ENCODE results near the gene IFI16. TPM values are rescaled to one million over a fixed set of nuclear protein-coding genes. Genes with fewer than 3 reads are reported as not detected.

The IFI16 gene
- total and polyA plus RNA-seq, 2 of the 13 experiments (the other 11 are each of a cell fraction or from before 2014, with no cell fraction given), result not detected

GRCh38 chr1:159030311-159030710, 20.6 kb downstream of the IFI16 start (continued):
- no peak for TF ChIP-seq ARID5B (CRISPR knock-in tag; IDR thresholded peaks at IDR 0.05)
- TF ChIP-seq KAT7 (CRISPR knock-in tag; IDR thresholded peaks at IDR 0.05; ENCODE audit: borderline replicate concordance), result no peak
- no peak for TF ChIP-seq ZNF367 (CRISPR knock-in tag; IDR thresholded peaks at IDR 0.05; ENCODE audit: borderline replicate concordance)
- TF ChIP-seq GPN1 (CRISPR knock-in tag; IDR thresholded peaks at IDR 0.05; ENCODE audit: borderline replicate concordance), result no peak
- no peak for TF ChIP-seq MIXL1 (CRISPR knock-in tag; IDR thresholded peaks at IDR 0.05)

DNA sequence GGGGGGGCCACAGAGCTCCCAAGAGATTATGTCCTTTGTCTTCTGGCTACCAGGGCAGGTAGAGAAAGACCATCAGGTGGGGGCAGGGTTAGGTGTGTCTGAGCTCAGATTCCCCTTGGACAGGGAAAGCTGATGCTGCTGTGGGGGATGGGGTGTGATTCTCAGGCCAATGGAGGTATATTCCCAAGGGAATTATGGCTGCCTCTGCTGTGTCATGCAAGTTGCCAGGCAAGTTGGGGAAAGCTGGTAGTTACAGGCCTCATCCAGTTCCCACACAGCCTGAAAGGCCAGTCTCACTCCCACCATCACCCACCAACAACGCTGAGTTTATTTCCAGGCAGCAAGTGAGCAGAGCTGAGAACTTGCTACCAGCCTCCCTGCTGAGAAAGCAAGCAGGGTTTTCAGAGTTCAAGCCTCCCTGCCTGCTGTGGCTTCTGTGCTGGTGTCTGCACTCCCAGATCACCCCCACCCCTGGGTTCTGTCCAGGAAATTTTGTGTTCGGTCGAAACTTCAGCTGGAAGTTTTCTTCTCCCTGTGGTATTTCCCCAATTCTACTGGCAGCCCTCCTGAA, 21.3 kb downstream of the IFI16 start:
- H3K9ac ChIP-seq (ENCODE audit: insufficient read depth, low read depth, low read length), result no peak overlapping the region
- H3K27me3 ChIP-seq (ENCODE audit: control insufficient read depth in 1 of 2, insufficient read depth in 2 of 2, low read length in 2 of 2), result no peaks in the 10 kb centered on the region; a peak in 1 of 5 replicates
- H2AFZ ChIP-seq (ENCODE audit: low read length), result no peak overlapping the region
- FAIRE-seq, result no peak
- POLR2A ChIA-PET, result no interaction called here
- H3K4me1 ChIP-seq (ENCODE audit: insufficient read depth, low read length), result no peaks in the 10 kb centered on the region
- no peak overlapping the region for H3K4me2 ChIP-seq (ENCODE audit: low read depth, low read length)
- no peak for DNase-seq (ENCODE audit: low spot score)
- BruUV-seq (replicated peaks), result no TSS peak
- no peaks in the 10 kb centered on the region for H3K36me3 ChIP-seq (replicated peaks in 1 of 2; ENCODE audit: control insufficient read depth in 1 of 2, insufficient read depth in 2 of 2, low read length in 2 of 2)
- H3K4me3 ChIP-seq (replicated peaks in 1 of 3; ENCODE audit: insufficient read depth in 1 of 3, low read depth in 2 of 3, low read length in 3 of 3), result no peak overlapping the region
- intact Hi-C loops (cut with micrococcal nuclease; ENCODE audit: unreplicated experiment), result no loop called here
- no peaks in the 10 kb centered on the region for H3K9me3 ChIP-seq (ENCODE audit: low read length)
- H4K20me1 ChIP-seq (ENCODE audit: insufficient read depth, low read length), result no peaks in the 10 kb centered on the region
- H3K27ac ChIP-seq (ENCODE audit: extremely low read length, insufficient read depth, low read length), result no peak overlapping the region
- no peaks in the 10 kb centered on the region for H3K79me2 ChIP-seq (ENCODE audit: insufficient read depth, low read length)
- WGBS (ENCODE audit: low lambda C conversion rate), result 20% methylated on average over 1 of the region's 3 CpGs
- CTCF ChIA-PET (ENCODE audit: low intra/inter-chr PET ratio, low total read pairs), result no interaction called here
- in situ Hi-C loops (cut with HindIII; ENCODE audit: extremely low pct_ligation_motif_present, low pct_unique_long_range_greater_than_20kb), result no loop called here
- ATAC-seq, result no peak
- no peak for TF ChIP-seq ZNF512 (CRISPR knock-in tag; IDR thresholded peaks at IDR 0.05)
- no peak for TF ChIP-seq SKIL (CRISPR knock-in tag; IDR thresholded peaks at IDR 0.05; ENCODE audit: borderline replicate concordance)
- no peak for TF ChIP-seq ZNF644 (CRISPR knock-in tag; IDR thresholded peaks at IDR 0.05; ENCODE audit: low read depth)
- no peak for TF ChIP-seq NFE2L1 (CRISPR knock-in tag; IDR thresholded peaks at IDR 0.05; ENCODE audit: borderline replicate concordance)
- no peak for TF ChIP-seq HNRNPH1 (optimal IDR thresholded peaks at IDR 0.05; ENCODE audit: low read depth, low read length)
- no peak for TF ChIP-seq ZNF704 (CRISPR knock-in tag; IDR thresholded peaks at IDR 0.05; ENCODE audit: borderline replicate concordance)
- TF ChIP-seq, protein P1, sequence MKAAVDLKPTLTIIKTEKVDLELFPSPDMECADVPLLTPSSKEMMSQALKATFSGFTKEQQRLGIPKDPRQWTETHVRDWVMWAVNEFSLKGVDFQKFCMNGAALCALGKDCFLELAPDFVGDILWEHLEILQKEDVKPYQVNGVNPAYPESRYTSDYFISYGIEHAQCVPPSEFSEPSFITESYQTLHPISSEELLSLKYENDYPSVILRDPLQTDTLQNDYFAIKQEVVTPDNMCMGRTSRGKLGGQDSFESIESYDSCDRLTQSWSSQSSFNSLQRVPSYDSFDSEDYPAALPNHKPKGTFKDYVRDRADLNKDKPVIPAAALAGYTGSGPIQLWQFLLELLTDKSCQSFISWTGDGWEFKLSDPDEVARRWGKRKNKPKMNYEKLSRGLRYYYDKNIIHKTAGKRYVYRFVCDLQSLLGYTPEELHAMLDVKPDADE (CRISPR knock-in tag; IDR thresholded peaks at IDR 0.05), result no peak
- TF ChIP-seq ZNF264 (CRISPR knock-in tag; IDR thresholded peaks at IDR 0.05), result no peak

Data from HepG2 (cell line).